HUES64 (cell line): Measurements from ENCODE around the gene HECTD4.
"Not testable (repeated sequence)": the region's sequence is repeated elsewhere in the genome, so short reads cannot be mapped to it uniquely, and the experiment has no call there.

Experiments
- H3K27ac ChIP-seq: 2 replicates; pipeline ENCODE4 v1.7.0; 2013; ENCODE audit warnings: low read depth, low read length, inconsistent platforms
- H3K27me3 ChIP-seq: 2 replicates; pipeline ENCODE4 v1.6.1; 2013; ENCODE audit warnings: mild to moderate bottlenecking, low read length; ENCODE audit not compliant: insufficient read depth
- H3K36me3 ChIP-seq: 2 replicates; pipeline ENCODE4 v1.6.1; 2013; ENCODE audit warnings: mild to moderate bottlenecking, low read length; ENCODE audit not compliant: insufficient read depth
- H3K4me1 ChIP-seq: 2 replicates; pipeline ENCODE4 v1.6.1; 2013; ENCODE audit warnings: mild to moderate bottlenecking, low read length, moderate library complexity; ENCODE audit not compliant: insufficient read depth
- H3K4me3 ChIP-seq: 2 replicates; pipeline ENCODE4 v1.5.1; 2013; ENCODE audit warnings: mild to moderate bottlenecking, low read length, moderate library complexity
- H3K9ac ChIP-seq: 2 replicates; pipeline ENCODE4 v1.6.1; 2013; ENCODE audit warnings: mild to moderate bottlenecking, low read depth, low read length
- H3K9me3 ChIP-seq: 2 replicates; pipeline ENCODE4 v1.6.1; 2013; ENCODE audit warnings: low read depth, low read length; ENCODE audit not compliant: insufficient read depth
- WGBS: fragments of 150-250, 120-280 bp; methylation state at CpG from one replicate; pipeline ENCODE4 v1.1.7; 2013; ENCODE audit warnings: missing lambda C conversion rate; 5-methylcytosine and 5-hydroxymethylcytosine counted together

Gene HECTD4

GRCh38 chr12:112418608-112419296 is 36.5 kb upstream of the HECTD4 start, which contains the start of gene PTPN11:
Gene PTPN11 (plus strand): TSS chr12:112418947. CDS start chr12:112419112, 165 bp downstream.
- H3K4me1 ChIP-seq = no peaks in the 10 kb centered on the region
- H3K27ac ChIP-seq = peak within 1 kb of the TSS; percentile 98
- no peaks in the 10 kb centered on the region for H3K9me3 ChIP-seq
- peak within 1 kb of the TSS; percentile 75 for H3K4me3 ChIP-seq
- H3K9ac ChIP-seq = peak within 1 kb of the TSS; percentile 89
- H3K27me3 ChIP-seq = no peaks in the 10 kb centered on the region; the same call in 1 of the 2 replicates
- under 1% methylated on average over 89 of the region's 89 CpGs for WGBS
- 0 out of 2 replicates have a peak, but pooled peaks cover 4% of the 10 kb centered on the region for H3K36me3 ChIP-seq

- Histone ChIP-seq H3K4me3 (peak overlapping the region; percentile 75), H3K9me3 (no peaks in the 10 kb centered on the region), H3K9ac (peak overlapping the region; percentile 89), H3K27me3 (no peaks in the 10 kb centered on the region; the same call in 1 of the 2 replicates), H3K27ac (peak overlapping the region; percentile 98), H3K4me1 (no peaks in the 10 kb centered on the region), H3K36me3 (0 out of 2 replicates have a peak, but pooled peaks cover 4% of the 10 kb centered on the region)
- 7% methylated on average over 18 of the region's 18 CpGs for WGBS
Observed at GRCh38 chr12:112418273-112418607, 36.0 kb upstream of the HECTD4 start.

- not testable (repeated sequence) for H3K9ac ChIP-seq, H3K27me3 ChIP-seq, H3K9me3 ChIP-seq, H3K27ac ChIP-seq, H3K4me3 ChIP-seq, H3K4me1 ChIP-seq, H3K36me3 ChIP-seq
- 94% methylated on average over 3 of the region's 4 CpGs for WGBS
Observed at GRCh38 chr12:112415457-112415856, 33.2 kb upstream of the HECTD4 start.

- Histone ChIP-seq H3K9me3 (no peaks in the 10 kb centered on the region), H3K27ac (no peak overlapping the region), H3K36me3 (no peaks in the 10 kb centered on the region), H3K4me1 (no peaks in the 10 kb centered on the region), H3K4me3 (no peak overlapping the region), H3K9ac (no peak overlapping the region), H3K27me3 (no peaks in the 10 kb centered on the region; the same call in 1 of the 2 replicates)
- 73% methylated on average over 1 of the region's 2 CpGs for WGBS
Observed at GRCh38 chr12:112413855-112414625, 31.8 kb upstream of the HECTD4 start.

GRCh38 chr12:112409906-112410244 is 27.6 kb upstream of the HECTD4 start:
- H3K27me3 ChIP-seq = no peaks in the 10 kb centered on the region; the same call in 1 of the 2 replicates
- H3K36me3 ChIP-seq = peaks cover 37% of the 10 kb centered on the region
- H3K4me3 ChIP-seq = no peak overlapping the region
- no peak overlapping the region for H3K27ac ChIP-seq
- WGBS = 98% methylated on average over 11 of the region's 14 CpGs
- H3K9me3 ChIP-seq = no peaks in the 10 kb centered on the region
- no peaks in the 10 kb centered on the region; the same call in 1 of the 2 replicates for H3K4me1 ChIP-seq
- H3K9ac ChIP-seq = no peak overlapping the region

- Histone ChIP-seq H3K36me3 (peaks cover 42% of the 10 kb centered on the region), H3K27me3 (no peaks in the 10 kb centered on the region; the same call in 1 of the 2 replicates), H3K4me1 (no peaks in the 10 kb centered on the region; the same call in 1 of the 2 replicates), H3K27ac (peak within 1 kb of the TSS; percentile 92), H3K4me3 (peak within 1 kb of the TSS; percentile 82), H3K9ac (peak within 1 kb of the TSS; percentile 98), H3K9me3 (no peaks in the 10 kb centered on the region)
- 11% methylated on average over 46 of the region's 46 CpGs for WGBS
Observed at GRCh38 chr12:112409064-112409905, 27.1 kb upstream of the HECTD4 start, which contains the start of gene RPL6. Gene RPL6 (minus strand): TSS chr12:112409605. CDS start chr12:112408656, 949 bp downstream.

GRCh38 chr12:112408621-112409020 is 26.4 kb upstream of the HECTD4 start:
- Histone ChIP-seq H3K9me3 (no peaks in the 10 kb centered on the region), H3K4me1 (no peaks in the 10 kb centered on the region; the same call in 1 of the 2 replicates), H3K27me3 (no peaks in the 10 kb centered on the region; the same call in 1 of the 2 replicates), H3K27ac (peak overlapping the region; percentile 92), H3K36me3 (peaks cover 49% of the 10 kb centered on the region), H3K9ac (peak overlapping the region; percentile 98), H3K4me3 (peak overlapping the region; percentile 82)
- WGBS = 8% methylated on average over 5 of the region's 5 CpGs

- 92% methylated on average over 6 of the region's 6 CpGs for WGBS
- Histone ChIP-seq H3K36me3 (peaks cover 49% of the 10 kb centered on the region), H3K9ac (peak overlapping the region; percentile 98; the same call in 1 of the 2 replicates), H3K4me3 (peak overlapping the region; percentile 82)
- not testable (repeated sequence) for H3K4me1 ChIP-seq, H3K27me3 ChIP-seq, H3K9me3 ChIP-seq, H3K27ac ChIP-seq
Observed at GRCh38 chr12:112407683-112408082, 25.5 kb upstream of the HECTD4 start.

- Histone ChIP-seq H3K9me3 (no peaks in the 10 kb centered on the region), H3K27ac (no peak overlapping the region), H3K36me3 (peaks cover 49% of the 10 kb centered on the region), H3K27me3 (no peaks in the 10 kb centered on the region), H3K4me1 (no peaks in the 10 kb centered on the region; the same call in 1 of the 2 replicates), H3K4me3 (peak overlapping the region; percentile 82; the same call in 1 of the 2 replicates), H3K9ac (no peak overlapping the region)
- WGBS = 94% methylated on average over 9 of the region's 11 CpGs
Observed at GRCh38 chr12:112406519-112407488, 24.6 kb upstream of the HECTD4 start.
